B cell (primary cell): ENCODE data around the gene MAPT. TPM values are rescaled to one million over a fixed set of nuclear protein-coding genes. Genes with fewer than 3 reads are reported as not detected.

ENCODE experiments used
- ATAC-seq: fragments of 200-7000 bp; cut with Tn5 transposase; one replicate; pipeline ENCODE4 v1.10.0; 2021; ENCODE audit warnings: low read depth, mild to moderate bottlenecking, moderate number of reproducible peaks, moderate library complexity
- CTCF ChIA-PET: fragments of 350-600 bp; sonication (Branson Sonifier 250); formaldehyde crosslinking; loops from one replicate; lab custom pipeline; 2021; ENCODE audit warnings: antibody characterized with exemption, inconsistent platforms; lab: Charles Lee
- POLR2A ChIA-PET: fragments of 350-600 bp; sonication (Branson Sonifier 250); formaldehyde crosslinking; loops from one replicate; lab custom pipeline; 2021; ENCODE audit warnings: antibody characterized with exemption; lab: Charles Lee
- DNase-seq: peaks from one replicate; pipeline ENCODE4 v3.0.0; 2013
- H2AFZ ChIP-seq: 2 replicates; pipeline ENCODE4 v1.6.1; 2012; ENCODE audit warnings: mild to moderate bottlenecking, low read depth, low read length; ENCODE audit not compliant: insufficient read depth, poor library complexity, severe bottlenecking
- H3K27ac ChIP-seq, 2 donors: 1 replicate in 1 of 2; 2 replicates in 1 of 2; pipeline ENCODE4 v1.5.1; 2012 to 2013; ENCODE audit warnings: low read length in 2 of 2, mild to moderate bottlenecking in 2 of 2, moderate library complexity in 1 of 2
- H3K27me3 ChIP-seq, 4 experiments: fragments of 200-600 bp in 1 of 4; sonication (generic) in 1 of 4; replicated peaks in 1 of 4; 1 replicate in 2 of 4; 2 replicates in 2 of 4; pipeline versions ENCODE4 v1.6.1 to v1.7.0; 2013 to 2016; ENCODE audit warnings: low read length in 3 of 4, mild to moderate bottlenecking in 2 of 4, mixed read lengths in 1 of 4, moderate library complexity in 1 of 4; ENCODE audit not compliant: insufficient read depth in 4 of 4, control insufficient read depth in 3 of 4; ENCODE audit errors: control extremely low read depth in 1 of 4
- H3K36me3 ChIP-seq, 2 experiments: replicated peaks in 1 of 2; 1 replicate in 1 of 2; 2 replicates in 1 of 2; pipeline versions ENCODE4 v1.6.1 to v1.7.1; 2013; ENCODE audit warnings: low read length in 1 of 2; ENCODE audit not compliant: insufficient read depth in 2 of 2, control insufficient read depth in 1 of 2; ENCODE audit errors: control extremely low read depth in 1 of 2, extremely low read depth in 1 of 2
- H3K4me1 ChIP-seq, 2 donors: fragments of 200-600 bp in 1 of 2; sonication (generic) in 1 of 2; 1 replicate in 1 of 2; 2 replicates in 1 of 2; pipeline versions ENCODE4 v1.5.1 to v1.6.1; 2013 to 2017; ENCODE audit warnings: low read length in 2 of 2; ENCODE audit not compliant: control insufficient read depth in 2 of 2, insufficient read depth in 2 of 2
- H3K4me2 ChIP-seq: replicated peaks from 2 replicates; pipeline ENCODE3; 2012; ENCODE audit warnings: mild to moderate bottlenecking, low read depth, low read length; ENCODE audit not compliant: poor library complexity, severe bottlenecking
- H3K4me3 ChIP-seq, 5 experiments: fragments of 200-600 bp in 1 of 5; sonication (generic) in 1 of 5; 1 replicate in 3 of 5; 2 replicates in 2 of 5; pipeline versions ENCODE4 v1.5.1 to v1.7.0; 2011 to 2016; ENCODE audit warnings: low read length in 4 of 5, mild to moderate bottlenecking in 4 of 5, low read depth in 2 of 5, control low read depth in 1 of 5, moderate library complexity in 1 of 5; ENCODE audit not compliant: insufficient read depth in 1 of 5; ENCODE audit errors: control extremely low read depth in 1 of 5, extremely low read depth in 1 of 5
- H3K79me2 ChIP-seq: fragments of 200-600 bp; sonication (generic); one replicate; pipeline ENCODE4 v1.6.0; 2016; ENCODE audit warnings: low read length; ENCODE audit not compliant: control insufficient read depth, insufficient read depth
- H3K9ac ChIP-seq: fragments of 200-600 bp; sonication (generic); 2 replicates; pipeline ENCODE4 v1.6.1; 2017; ENCODE audit warnings: mild to moderate bottlenecking, low read length, moderate library complexity
- H3K9me3 ChIP-seq, 3 donors: one replicate each; pipeline versions ENCODE4 v1.6.1 to v1.7.1; 2013; ENCODE audit warnings: low read length in 2 of 3; ENCODE audit not compliant: control insufficient read depth in 2 of 3, insufficient read depth in 1 of 3; ENCODE audit errors: control extremely low read depth in 1 of 3
- H4K20me1 ChIP-seq: 2 replicates; pipeline ENCODE4 v1.6.0; 2012; ENCODE audit warnings: mild to moderate bottlenecking, low read length; ENCODE audit not compliant: insufficient read depth, control insufficient read depth, poor library complexity, severe bottlenecking
- H3K27ac Mint-ChIP-seq: one replicate; pipeline ENCODE4 v1.8.0; 2021; ENCODE audit warnings: mixed read lengths
- H3K27me3 Mint-ChIP-seq: one replicate; pipeline ENCODE4 v1.8.0; 2021; ENCODE audit warnings: mixed read lengths
- H3K4me1 Mint-ChIP-seq: one replicate; pipeline ENCODE4 v1.8.0; 2021; ENCODE audit warnings: mixed read lengths
- H3K4me3 Mint-ChIP-seq: one replicate; pipeline ENCODE4 v1.8.0; 2021; ENCODE audit warnings: mixed read lengths
- H3K9me3 Mint-ChIP-seq: one replicate; pipeline ENCODE4 v1.8.0; 2022; ENCODE audit warnings: mixed read lengths; ENCODE audit not compliant: insufficient read depth
- EZH2 ChIP-seq: IDR thresholded peaks from 2 replicates; pipeline ENCODE4 v1.6.1; 2012; ENCODE audit warnings: borderline replicate concordance, low read depth, mild to moderate bottlenecking, moderate library complexity, low read length; ENCODE audit not compliant: insufficient read depth, poor library complexity, severe bottlenecking
- WGBS: methylation state at CpG from one replicate; pipeline ENCODE4 v1.1.5; 2013; ENCODE audit warnings: missing lambda C conversion rate; ENCODE audit not compliant: insufficient coverage; 5-methylcytosine and 5-hydroxymethylcytosine counted together
- intact Hi-C: fragments of 100-400 bp; cut with micrococcal nuclease; formaldehyde crosslinking; loops from one replicate; pipeline ENCODE4 v1.10.0; 2022
- polyA plus RNA-seq: library from polyadenylated mRNA; depleted of rRNA; stranded (reverse); fragments of >200 nt; gene quantifications from 2 replicates; pipeline ENCODE4 v1.2.3, GENCODE V29; 2012
- total RNA-seq, 2 donors: library from RNA; stranded (reverse); fragments of 120-200 nt in 1 of 2; gene quantifications; 1 replicate in 1 of 2; 2 replicates in 1 of 2; pipeline versions ENCODE4 v1.2.3 to v1.2.4, GENCODE V29; 2013 to 2022
- TF ChIP-seq, protein P1 (sequence below): fragments of 200-600 bp; IDR thresholded peaks from one replicate; pipeline ENCODE4 v1.8.0; 2022; ENCODE audit warnings: antibody characterized with exemption, mild to moderate bottlenecking

Gene MAPT
- total and polyA plus RNA-seq, 2 donors (not counting 1 experiment from before 2014, with no cell fraction given) = 0.13 to 0.20 TPM

GRCh38 chr17:45904866-45905265 lies 10.5 kb downstream of the MAPT start:
- no peak overlapping the region for H3K4me3 Mint-ChIP-seq
- Histone ChIP-seq H3K36me3 (no peaks in the 10 kb centered on the region), H3K9me3 (no peaks in the 10 kb centered on the region), H3K27me3 (peaks cover 0 to 44% (median 18%) of the 10 kb centered on the region in 4 experiments), H3K4me2 (no peak overlapping the region), H3K79me2 (no peaks in the 10 kb centered on the region), H4K20me1 (no peaks in the 10 kb centered on the region), H3K9ac (no peak overlapping the region), H2AFZ (no peak overlapping the region), H3K27ac (no peak overlapping the region), H3K4me1 (no peaks in the 10 kb centered on the region), H3K4me3 (no peak overlapping the region)
- H3K27me3 Mint-ChIP-seq = peaks cover 46% of the 10 kb centered on the region
- no peaks in the 10 kb centered on the region for H3K4me1 Mint-ChIP-seq
- DNase-seq (no peak), ATAC-seq (no peak)
- WGBS = 75% methylated on average over 3 of the region's 6 CpGs
- ChIA-PET CTCF (no interaction called here), POLR2A (no interaction called here)
- H3K9me3 Mint-ChIP-seq = no peaks in the 10 kb centered on the region
- H3K27ac Mint-ChIP-seq = no peak overlapping the region
- intact Hi-C loops = no loop called here
- TF ChIP-seq, protein P1, sequence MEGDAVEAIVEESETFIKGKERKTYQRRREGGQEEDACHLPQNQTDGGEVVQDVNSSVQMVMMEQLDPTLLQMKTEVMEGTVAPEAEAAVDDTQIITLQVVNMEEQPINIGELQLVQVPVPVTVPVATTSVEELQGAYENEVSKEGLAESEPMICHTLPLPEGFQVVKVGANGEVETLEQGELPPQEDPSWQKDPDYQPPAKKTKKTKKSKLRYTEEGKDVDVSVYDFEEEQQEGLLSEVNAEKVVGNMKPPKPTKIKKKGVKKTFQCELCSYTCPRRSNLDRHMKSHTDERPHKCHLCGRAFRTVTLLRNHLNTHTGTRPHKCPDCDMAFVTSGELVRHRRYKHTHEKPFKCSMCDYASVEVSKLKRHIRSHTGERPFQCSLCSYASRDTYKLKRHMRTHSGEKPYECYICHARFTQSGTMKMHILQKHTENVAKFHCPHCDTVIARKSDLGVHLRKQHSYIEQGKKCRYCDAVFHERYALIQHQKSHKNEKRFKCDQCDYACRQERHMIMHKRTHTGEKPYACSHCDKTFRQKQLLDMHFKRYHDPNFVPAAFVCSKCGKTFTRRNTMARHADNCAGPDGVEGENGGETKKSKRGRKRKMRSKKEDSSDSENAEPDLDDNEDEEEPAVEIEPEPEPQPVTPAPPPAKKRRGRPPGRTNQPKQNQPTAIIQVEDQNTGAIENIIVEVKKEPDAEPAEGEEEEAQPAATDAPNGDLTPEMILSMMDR = no peak
- TF ChIP-seq EZH2 = no peak

GRCh38 chr17:45905814-45906213 lies 11.5 kb downstream of the MAPT start:
- Histone ChIP-seq H3K4me3 (no peak overlapping the region), H3K36me3 (no peaks in the 10 kb centered on the region), H2AFZ (no peak overlapping the region), H4K20me1 (no peaks in the 10 kb centered on the region), H3K27me3 (peaks cover 0 to 35% (median 11%) of the 10 kb centered on the region in 4 experiments), H3K9me3 (no peaks in the 10 kb centered on the region), H3K27ac (no peak overlapping the region), H3K4me1 (no peaks in the 10 kb centered on the region), H3K79me2 (no peaks in the 10 kb centered on the region), H3K9ac (no peak overlapping the region), H3K4me2 (no peak overlapping the region)
- H3K4me1 Mint-ChIP-seq = no peaks in the 10 kb centered on the region
- no peak overlapping the region for H3K27ac Mint-ChIP-seq
- 58% methylated on average over 4 of the region's 4 CpGs for WGBS
- TF ChIP-seq, protein P1 = no peak
- no peak for TF ChIP-seq EZH2
- peaks cover 49% of the 10 kb centered on the region for H3K27me3 Mint-ChIP-seq
- POLR2A ChIA-PET = interaction anchor here (0.6 kb wide), 1 partner anchor 1194 kb away, joined by 4 read pairs; no protein-coding TSS in a partner anchor
- no peak overlapping the region for H3K4me3 Mint-ChIP-seq
- intact Hi-C loops = no loop called here
- CTCF ChIA-PET = interaction anchor here (0.9 kb wide), 1 partner anchor 44 kb away, joined by 3 read pairs; no protein-coding TSS in a partner anchor
- ATAC-seq = no peak
- no peaks in the 10 kb centered on the region for H3K9me3 Mint-ChIP-seq
- DNase-seq = no peak
